KG1 (cell line): ENCODE data around the gene NSUN2.

ENCODE experiments used
- DNase-seq: peaks from one replicate; lab custom pipeline; 2025; lab: John Stamatoyannopoulos, UW

NSUN2 gene

DNA sequence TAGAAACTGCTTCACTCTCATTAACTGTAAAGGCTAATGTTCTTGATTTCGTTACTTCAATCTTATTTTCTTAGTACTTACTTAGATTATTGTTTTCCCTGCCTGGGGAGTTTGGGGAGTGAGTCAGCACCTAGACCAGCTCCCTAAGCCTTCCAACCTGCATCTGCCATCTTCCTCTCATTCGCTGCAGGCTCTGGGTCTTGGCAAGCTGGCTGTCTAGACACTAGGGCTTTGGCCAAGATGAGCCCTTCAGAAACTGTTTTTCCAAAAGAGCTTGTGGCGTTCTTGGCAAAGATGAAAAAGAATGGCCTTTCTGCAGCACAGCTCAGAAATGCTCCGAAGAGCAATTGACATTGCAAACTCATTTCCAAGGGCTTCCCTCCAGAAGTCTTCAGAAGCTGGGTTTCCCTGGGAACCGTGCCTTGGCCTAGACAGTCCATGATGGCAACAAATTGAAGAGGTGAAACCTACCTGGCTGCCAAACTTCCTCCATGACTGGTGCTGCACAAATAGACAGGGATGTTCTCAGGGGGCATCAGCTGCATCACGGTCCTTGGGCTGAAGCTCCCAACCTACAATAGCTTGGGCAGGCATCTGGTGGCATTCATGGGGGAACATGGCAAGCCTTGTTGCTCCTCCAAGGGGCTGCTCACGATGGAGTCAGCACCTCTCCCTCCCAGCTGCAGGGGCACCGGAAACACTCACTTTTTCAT is 76.6 kb downstream of the NSUN2 start:
- DNase-seq: no peak

DNA sequence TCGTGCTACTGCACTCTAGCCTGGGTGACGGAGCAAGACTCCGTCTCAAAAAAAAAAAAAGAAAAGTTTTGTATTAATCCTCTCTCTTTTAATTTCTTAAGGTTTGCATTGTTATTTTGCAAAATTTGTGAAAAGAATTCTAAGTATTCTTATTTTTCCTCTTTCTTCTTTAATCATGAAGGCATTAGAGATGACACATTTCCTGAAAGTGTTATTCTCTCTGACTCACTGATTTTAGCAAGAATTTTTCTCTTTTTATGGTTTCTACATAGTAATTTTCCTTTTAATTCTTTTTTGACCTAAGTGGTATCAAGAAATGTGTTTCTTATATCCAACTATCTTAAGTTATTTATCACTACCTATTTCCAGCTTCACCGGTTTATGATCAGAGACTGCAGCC is 78.0 kb downstream of the NSUN2 start:
- DNase-seq: no peak

DNA sequence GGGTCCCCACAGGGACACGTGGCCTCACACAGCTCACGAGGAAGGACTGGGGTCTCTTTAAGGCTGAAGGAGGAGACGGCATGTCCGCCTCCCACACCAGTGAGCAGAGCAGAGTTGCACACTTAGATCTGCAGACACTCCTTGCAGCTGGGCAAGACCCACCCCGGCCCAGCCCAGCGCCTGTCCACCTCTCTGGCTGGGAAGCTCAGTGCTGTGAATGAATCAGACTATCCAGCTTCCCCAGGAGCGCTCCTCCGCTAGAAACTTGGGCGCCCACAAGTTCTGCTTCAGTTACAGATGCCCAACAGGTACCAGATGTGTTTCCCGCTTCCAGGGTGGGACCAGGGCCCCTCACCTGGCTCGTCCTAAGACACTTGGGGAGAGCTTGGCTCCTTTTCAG is 78.9 kb downstream of the NSUN2 start:
- no peak for DNase-seq

DNA sequence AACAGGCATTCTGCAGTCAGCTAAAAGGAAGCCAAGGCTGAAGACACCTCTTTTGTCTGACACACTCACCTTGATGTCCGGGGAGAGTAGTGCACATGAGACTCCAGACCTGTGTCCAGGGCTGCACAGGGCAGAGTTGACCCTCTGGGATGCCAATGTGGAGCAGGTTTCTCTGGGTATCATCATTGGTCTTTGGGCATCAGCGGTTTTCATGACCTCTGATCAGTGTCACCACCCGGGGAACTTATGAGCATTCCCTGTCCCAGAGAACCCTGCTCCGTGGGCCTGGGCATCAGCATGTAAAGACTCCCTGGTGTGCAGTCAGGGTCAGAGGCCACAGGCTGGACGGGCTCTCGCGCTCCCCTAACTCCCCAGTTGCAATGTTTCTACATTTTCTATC is 80.2 kb downstream of the NSUN2 start:
- no peak for DNase-seq

DNA sequence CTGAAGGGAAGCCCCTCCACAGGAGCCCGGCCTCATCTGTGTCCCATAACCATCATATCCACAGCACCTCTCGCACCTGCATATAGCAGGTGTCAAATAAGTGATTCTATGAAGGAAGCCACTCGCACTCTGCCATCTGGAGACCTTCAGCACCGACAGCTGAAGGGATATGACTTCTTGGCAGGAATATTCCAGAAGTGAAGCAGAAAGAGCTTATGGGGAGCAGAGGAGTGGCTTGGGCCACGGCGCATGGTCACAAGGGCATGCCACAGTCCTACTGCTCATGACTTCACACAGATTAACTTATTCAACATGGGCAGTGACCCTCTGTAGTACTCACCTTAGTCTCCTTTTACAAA is 80.9 kb downstream of the NSUN2 start:
- DNase-seq: no peak

DNA sequence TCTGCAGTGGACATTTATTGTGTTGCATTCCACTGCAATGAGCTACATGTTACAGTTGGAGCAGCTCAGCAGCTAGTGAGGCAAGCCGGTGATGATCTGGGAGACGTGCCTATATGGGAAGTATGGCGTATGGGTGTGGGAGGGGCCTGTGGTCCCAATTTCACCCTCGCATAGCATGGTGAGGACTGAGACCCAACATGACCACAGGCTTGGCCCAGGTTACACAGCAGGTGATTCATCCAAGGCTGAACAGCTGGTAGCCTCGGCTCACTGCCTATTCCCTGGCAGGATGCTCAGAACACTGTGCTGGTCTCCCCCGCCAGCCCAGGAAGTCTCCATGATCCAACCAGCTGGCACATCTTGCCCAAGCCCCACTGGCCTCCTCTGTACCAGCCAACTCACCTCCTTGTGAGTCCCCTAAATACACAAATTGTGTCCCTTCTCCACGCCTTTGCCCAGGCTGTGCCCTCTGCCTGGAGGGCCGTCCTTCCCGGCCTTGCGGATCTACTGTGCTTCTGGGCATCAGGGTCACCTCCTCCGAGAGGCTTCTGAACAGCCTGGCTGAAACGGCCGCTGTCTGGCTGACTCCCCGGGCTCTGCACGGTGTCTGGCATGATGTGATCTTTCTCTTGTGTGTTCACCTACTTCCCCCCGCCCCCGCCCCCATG is 81.4 kb downstream of the NSUN2 start:
- DNase-seq: no peak

DNA sequence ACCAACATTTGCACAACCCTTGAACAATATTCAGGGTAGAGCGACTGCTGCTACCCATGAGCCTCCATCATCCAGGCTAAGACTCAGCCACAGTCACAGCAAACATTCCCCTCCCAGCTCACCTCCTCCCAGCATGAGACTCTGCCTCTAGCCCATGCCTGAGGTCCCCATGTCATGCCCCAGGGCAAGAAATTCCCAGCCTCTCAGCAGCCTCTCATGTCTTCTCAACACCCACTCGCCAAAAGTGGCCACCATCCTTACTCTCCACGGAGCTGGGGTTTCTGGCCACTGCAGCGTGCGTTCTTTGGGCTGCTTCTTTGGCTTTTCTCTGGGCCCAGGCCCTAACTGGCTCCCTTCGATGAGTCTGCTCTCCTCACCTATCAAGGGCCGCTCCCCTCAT is 82.2 kb downstream of the NSUN2 start:
- DNase-seq: no peak
